ENCODE data around the gene DNAH17.

DNAH17 gene

DNA sequence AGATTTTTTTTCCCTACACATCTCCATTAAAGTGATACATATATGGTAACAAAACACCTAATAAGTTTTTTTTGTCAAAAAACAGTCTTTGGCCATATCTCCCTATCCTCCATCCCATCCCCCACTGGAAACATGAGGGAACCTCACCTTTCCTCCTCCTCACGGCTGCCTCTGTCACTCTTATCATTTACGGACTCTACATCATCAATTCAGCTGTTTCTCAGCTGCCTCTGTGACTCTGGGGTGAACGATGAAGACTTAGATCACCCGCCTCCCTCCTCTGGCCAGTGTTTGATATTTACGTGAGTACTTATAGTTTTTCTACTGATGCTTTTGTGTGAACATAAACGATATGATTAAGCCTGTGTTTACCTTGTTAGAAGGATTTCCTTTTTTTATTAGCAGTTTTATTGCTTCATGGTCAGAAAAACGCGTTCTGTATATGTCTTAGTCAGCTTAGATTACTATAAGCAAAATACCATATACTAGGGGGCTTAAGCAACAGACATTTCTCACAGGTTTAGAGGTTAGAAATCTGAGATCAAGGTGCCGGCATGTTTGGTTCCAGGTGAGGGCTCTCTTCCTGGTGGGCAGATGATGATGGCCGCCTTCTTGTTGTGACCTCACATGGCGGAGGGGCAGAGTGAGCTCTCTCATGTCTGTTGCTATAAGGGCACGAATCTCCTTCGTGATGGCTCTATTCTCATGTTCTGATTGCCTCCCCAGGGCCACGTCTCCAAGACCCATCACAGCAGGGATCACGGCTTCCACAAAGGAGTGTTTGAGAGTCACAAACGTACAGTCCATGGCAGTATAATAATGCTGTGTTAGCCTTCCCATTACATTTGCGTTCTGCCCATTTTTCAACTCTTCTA is 32.1 kb downstream of the DNAH17 start:
- DNase-seq, result no peak

DNA sequence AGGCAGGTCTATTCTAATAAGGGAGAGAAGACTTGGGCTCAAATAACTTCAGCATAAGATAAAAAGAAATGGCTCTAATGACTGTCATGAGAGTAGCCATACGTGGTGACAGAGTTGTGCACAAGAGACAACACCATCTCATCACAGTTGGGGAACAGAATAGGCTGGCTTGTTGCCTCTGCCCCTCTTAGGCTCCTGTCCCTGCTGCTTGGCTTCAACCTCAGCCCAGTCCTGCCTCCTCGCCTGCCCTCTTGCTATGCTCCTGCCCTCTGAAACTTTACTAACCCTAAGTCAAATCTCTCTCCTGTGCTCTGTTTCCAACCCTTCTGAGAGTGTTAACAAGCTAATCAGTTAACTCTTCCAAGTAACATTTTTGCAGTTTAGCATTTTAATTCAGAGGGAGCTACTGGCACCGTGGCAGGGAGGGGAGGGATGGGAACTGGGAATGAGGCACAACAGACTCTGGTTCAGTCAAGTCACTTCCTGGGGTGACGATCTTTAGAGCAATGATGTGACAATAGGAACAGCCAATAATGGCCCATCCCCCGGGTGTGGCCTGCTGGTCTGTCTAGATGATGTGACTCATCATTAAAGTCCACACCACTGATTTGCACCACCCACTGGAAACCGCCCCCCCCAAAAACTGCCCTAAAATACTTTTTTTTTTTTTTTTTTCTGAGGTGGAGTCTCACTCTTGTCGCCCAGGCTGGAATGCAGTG is 35.5 kb downstream of the DNAH17 start:
- DNase-seq, result no peak

- no peak for DNase-seq
These were observed 37.4 kb downstream of the DNAH17 start for GRCh38 chr17:78539781-78540180.

GRCh38 chr17:78538033-78538776 is 39.0 kb downstream of the DNAH17 start:
- no peak for DNase-seq

DNA sequence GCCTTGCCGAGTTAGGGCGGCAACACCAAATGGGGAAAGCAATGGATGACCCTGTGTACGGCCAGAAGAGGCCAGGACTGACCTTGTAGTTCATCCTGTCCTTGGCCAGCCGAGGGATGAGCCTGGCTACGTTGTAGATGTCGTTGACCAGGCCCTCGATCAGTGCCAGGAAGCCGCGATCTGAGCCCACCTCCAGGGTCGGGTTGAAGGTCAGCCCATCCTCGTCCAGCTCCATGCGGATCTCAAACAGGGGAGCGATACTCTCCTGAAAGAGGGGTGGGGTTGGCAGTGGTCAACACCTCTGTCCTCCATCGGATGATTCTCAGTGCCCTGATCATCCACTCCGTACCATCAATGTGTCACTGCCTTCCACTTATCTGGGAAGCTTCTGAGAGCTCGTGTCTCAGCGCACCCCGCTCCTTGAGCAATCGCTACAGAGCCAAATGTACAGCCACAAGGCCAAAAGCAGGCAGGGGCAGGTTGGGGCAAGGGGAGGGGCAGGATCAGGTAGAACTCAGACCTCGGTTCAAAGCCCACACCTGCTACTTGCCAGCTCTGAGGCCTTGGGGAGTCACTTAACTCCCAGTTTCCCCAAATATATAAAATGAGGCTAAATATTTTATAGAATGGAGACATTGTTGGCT is 39.9 kb downstream of the DNAH17 start:
- DNase-seq, result no peak

DNA sequence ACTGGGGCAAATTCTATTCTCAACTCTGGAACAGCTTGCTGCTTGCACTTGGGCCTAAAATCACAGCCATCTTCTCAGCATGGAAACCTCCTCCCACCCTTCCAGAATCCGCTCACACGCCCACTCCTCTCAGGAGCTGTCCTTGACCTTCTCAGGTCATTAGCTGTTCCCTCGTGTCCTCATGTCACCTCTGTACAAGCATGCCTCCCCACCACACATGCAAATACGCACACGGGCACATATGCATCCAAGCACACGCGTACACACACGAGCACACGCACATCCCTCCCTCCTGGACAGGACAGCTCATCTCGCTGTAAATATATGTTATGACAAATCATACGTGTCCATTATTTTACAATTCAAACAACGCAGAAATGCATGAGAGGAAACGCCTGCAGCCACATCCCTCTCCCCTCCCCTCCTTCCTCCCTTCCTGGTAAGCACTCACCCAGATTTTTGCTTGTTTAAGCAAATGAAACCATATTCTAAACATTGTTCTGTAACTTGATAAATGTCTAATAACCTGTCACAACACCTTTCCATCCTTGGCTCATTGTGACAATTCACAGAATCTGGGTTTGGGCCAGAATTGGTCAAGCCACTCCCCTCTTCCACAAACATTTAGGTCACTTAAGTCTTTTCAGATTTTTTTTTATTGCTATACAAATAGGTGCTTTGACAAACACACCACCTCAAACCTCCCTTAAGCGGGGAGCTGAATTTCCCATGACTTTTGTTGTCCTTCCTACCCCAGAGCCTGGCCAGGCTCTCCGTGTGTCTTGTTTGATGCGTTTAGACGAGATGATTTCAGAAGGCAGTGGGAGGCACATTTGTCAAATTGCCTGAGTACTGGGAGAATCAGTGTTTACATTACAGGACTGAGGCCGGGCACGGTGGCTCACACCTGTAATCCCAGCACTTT is 41.7 kb downstream of the DNAH17 start:
- no peak for DNase-seq

- no peak for DNase-seq
These were observed 42.5 kb downstream of the DNAH17 start for GRCh38 chr17:78534492-78535272.

GRCh38 chr17:78532922-78533640 is 44.1 kb downstream of the DNAH17 start:
- peak; percentile 33 for DNase-seq

DNA sequence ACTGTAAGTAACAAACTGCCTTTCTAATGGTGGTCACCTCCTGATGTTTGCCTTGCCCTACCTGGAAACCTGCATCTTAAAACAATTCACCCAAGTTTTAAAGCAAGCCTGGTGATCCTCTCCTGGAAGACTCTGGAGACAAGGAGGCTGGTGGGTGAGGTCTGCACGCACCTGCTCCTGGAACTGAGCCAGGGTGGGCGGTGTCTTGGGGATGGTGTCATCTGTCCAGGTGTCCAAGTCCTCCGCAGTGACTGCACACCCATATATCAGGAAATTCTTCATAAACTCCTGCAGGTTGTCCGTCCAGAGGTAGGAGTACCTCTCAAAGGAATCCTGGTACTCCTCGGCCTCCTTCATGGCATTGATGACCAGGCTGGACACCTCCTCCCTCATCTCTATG is 44.9 kb downstream of the DNAH17 start:
- no peak for DNase-seq

GRCh38 chr17:78530675-78531074 is 46.5 kb downstream of the DNAH17 start:
- no peak for DNase-seq

DNA sequence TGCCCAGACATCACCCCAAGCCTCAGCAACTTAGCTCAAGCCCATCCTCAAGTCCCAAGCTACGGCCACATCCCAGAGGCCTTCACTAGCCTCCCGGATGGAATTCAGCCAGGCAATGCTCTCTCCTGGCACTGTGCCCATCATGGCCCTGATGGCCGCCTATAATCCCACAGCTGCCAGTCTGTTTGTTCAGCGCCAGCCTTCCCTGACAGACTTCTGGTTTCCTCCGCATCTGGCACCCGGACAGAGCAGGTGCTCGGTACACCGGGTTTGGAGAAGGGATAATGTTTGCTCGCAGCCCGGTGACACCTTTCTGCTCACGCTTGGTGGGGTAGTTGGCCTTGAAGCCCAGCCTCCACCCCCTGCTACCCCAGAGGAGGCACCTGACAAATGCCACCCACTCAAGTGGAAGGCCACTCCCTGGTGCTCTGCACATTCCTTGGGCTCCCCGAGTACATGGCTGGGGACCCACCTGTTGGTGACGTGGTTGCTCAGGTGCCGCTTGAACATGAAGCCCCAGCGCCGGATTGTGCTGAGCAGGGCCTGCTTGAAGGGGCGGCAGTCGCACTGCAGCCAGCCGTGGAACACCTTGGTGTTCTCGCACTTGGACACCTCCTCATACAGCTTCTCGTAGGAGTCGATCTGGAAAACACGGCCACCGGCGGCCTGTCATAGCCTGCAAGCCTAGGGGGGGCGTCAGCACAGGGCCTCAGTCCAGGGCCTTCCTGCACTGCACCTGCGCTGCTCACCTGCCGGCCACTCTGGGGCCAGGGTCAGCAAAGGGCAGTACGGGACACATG is 47.1 kb downstream of the DNAH17 start:
- no peak for DNase-seq

DNA sequence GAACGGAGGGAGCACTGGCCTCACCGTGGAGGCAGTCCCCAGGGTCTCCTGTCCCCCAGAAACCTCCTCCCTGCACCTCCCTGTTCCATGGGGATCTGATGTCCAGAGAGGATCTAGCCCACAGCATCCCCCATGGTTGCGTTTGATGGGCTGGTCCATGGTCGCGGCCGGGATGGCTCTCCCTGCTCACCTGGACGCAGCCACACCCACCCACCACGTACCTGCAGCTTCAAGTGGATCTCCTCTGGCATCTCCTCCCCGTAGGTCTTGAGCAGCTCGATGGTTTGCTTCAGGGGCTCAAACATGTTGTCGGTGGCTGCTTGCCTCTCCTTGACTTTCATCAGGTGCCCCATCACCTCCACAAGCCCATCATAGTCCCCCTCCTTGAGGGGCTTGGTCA is 47.9 kb downstream of the DNAH17 start:
- DNase-seq, result no peak

DNA sequence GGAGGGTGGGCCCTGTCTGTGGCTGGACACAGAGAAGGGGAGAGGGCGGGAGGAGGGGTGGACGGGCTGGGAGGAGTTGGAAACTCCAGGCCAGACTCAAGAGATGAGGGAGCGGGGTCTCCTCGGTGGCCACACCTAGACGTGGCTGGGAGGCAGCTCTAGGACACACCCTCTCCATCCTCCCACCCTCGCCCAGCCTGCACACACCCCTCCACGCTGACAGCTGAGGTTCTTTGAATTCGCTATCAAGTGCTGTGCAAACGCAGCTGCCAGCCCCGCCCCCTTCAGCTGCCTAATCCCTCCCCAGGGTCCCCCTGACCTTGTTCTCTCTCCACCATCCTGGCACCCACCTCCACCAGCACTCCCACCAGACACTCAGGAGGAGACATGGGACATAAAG is 48.7 kb downstream of the DNAH17 start:
- no peak for DNase-seq

- DNase-seq, result no peak
These were observed 49.9 kb downstream of the DNAH17 start for GRCh38 chr17:78527345-78527744.

DNA sequence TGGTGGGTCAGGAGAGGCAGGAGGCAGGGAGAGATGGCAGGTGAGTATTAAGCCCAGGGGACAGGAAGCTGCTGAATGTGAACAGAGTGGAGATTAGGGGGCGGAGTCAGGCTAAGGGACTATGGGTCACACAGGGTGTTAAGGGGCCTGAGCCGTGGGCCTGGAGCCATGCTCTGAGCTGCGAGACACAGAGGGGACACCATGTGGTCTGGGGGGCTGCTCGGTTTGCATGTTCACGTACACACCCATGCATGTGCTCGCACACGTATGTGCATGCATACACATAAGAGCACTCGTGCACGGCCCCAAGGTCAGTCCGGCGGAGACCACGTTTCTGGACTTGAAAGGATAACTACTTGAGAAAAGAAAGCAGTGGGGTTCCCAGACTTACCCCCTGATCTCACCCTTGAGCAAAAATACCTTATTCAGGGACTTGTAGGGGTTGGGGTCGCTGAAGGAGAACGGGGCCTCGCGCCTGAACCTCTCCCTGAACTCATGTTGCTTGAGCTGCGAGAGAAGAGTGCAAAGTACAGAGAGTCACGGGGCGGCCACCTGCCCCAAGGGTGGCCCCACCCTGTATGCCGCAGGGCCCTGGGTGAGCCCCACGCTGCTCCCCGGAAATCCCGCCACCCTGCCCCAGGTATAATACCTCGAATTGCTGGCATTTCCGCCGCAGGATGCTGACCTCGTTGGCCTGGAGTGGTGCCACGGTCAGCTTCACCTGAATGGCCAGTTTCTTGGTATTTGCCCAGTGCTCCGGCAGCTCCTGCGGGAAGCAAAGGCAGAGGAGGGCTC is 50.8 kb downstream of the DNAH17 start:
- no peak for DNase-seq

DNA sequence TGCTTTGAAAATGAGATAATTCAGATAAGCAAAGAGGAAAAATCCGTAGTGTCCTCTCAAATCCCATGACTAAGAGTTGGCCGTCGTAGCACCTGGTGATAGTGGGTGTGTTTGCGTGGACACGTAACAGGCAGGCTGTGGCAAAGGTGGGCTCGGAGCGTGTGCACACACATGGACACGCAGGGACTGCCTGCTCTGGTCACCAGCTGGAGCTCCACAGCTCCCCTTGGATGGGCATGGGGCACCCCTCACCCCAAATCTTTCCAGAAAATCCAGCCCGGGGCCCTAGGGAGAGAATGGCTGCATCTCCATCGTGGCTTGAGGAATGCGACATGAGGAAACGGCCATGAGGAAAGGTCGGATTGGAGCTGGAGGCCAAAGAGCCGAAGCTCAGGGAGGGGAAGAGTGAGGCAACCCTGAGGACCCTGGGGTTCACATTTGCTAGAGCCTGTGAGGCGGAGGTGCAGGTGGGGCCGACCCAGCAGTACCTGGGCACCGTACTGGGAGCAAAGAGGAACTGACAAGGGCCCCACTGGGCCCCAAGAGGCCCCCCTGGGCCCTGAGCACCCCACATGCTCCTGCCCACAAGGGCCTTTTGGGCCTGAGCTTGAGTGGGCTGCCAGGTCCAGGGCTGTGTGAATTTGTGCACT is 51.6 kb downstream of the DNAH17 start:
- no peak for DNase-seq

- no peak for DNase-seq
These were observed 52.2 kb downstream of the DNAH17 start for GRCh38 chr17:78524870-78525510.

Data from stimulated activated CD4-positive, alpha-beta T cell treated with anti-CD3 and anti-CD28 coated beads, Interleukin-4, amount 100 ng/mL, for 24 hours (primary cell).